ENCODE results near the gene PRSS27.

DNA sequence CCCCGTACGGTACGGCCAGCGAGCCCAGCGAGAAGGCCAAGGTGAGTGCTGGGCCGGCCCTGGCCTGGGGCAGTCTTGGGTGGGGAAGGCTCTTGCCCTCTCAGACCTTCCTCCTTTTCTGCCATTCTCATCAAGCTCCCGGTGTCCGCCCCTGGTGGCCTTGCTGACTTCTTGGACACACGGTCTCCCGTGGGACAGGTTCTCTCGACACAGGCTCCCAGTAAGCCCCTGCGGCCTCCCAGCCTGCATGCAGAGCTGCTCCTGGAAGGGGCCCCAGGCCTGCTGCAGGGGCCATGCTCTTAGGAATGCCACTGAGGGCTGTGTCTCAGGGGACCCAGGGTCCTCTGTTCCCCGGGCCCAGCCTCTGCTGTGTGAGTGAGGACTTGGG is 17.6 kb downstream of the PRSS27 start:
- TF ChIP-seq, protein P1, sequence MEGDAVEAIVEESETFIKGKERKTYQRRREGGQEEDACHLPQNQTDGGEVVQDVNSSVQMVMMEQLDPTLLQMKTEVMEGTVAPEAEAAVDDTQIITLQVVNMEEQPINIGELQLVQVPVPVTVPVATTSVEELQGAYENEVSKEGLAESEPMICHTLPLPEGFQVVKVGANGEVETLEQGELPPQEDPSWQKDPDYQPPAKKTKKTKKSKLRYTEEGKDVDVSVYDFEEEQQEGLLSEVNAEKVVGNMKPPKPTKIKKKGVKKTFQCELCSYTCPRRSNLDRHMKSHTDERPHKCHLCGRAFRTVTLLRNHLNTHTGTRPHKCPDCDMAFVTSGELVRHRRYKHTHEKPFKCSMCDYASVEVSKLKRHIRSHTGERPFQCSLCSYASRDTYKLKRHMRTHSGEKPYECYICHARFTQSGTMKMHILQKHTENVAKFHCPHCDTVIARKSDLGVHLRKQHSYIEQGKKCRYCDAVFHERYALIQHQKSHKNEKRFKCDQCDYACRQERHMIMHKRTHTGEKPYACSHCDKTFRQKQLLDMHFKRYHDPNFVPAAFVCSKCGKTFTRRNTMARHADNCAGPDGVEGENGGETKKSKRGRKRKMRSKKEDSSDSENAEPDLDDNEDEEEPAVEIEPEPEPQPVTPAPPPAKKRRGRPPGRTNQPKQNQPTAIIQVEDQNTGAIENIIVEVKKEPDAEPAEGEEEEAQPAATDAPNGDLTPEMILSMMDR (IDR thresholded peaks at IDR 0.05): no peak
- no peak for TF ChIP-seq EZH2 (IDR thresholded peaks at IDR 0.05; ENCODE audit: borderline replicate concordance, insufficient read depth, low read depth, low read length, poor library complexity, severe bottlenecking)

Measured in B cell (primary cell).